Measurements from ENCODE around the gene MZF1.
"Not testable (repeated sequence)": the region's sequence is repeated elsewhere in the genome, so short reads cannot be mapped to it uniquely, and the experiment has no call there.

DNA sequence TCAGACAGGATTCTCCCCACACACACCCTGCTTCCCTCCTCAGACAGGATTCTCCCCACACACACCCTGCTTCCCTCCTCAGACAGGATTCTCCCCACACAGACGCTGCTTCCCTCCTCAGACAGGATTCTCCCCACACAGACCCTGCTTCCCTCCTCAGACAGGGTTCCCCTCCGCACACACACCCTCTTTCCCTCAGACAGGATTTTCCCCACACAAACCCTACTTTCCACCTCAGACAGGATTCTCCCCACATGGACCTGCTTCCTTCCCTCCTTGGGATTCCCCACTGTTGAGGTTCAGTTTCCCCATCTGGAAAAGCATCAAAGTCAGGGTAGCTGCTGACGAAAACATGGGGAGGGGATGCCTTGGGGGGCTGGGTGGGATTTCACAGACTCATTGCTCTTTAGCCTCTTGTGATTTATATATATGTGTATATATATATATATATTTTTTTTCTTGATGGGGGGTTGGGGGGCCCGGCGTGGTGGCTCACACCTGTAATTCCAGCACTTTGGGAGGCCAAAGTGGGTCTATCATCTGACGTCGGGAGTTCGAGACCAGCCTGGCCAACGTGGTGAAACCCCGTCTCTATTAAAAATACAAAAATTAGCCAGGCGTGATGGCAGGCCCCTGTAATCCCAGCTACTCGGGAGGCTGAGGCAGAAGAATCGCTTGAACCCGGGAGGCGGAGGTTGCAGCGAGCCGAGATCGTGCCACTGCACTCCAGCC is 30.3 kb downstream of the MZF1 start:
- TF ChIP-seq, protein P1, sequence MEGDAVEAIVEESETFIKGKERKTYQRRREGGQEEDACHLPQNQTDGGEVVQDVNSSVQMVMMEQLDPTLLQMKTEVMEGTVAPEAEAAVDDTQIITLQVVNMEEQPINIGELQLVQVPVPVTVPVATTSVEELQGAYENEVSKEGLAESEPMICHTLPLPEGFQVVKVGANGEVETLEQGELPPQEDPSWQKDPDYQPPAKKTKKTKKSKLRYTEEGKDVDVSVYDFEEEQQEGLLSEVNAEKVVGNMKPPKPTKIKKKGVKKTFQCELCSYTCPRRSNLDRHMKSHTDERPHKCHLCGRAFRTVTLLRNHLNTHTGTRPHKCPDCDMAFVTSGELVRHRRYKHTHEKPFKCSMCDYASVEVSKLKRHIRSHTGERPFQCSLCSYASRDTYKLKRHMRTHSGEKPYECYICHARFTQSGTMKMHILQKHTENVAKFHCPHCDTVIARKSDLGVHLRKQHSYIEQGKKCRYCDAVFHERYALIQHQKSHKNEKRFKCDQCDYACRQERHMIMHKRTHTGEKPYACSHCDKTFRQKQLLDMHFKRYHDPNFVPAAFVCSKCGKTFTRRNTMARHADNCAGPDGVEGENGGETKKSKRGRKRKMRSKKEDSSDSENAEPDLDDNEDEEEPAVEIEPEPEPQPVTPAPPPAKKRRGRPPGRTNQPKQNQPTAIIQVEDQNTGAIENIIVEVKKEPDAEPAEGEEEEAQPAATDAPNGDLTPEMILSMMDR (IDR thresholded peaks at IDR 0.05) = not testable (repeated sequence)
- TF ChIP-seq POLR2A (IDR thresholded peaks at IDR 0.05) = not testable (repeated sequence)
